Effector memory CD4-positive, alpha-beta T cell (primary cell): ENCODE results near the gene ACHE.

Source experiments
- DNase-seq, 3 donors: peaks; one replicate each; pipeline ENCODE4 v3.0.0-alpha.2; 2020
- H3K27ac ChIP-seq: 2 replicates; pipeline ENCODE4 v1.7.0; 2013; ENCODE audit warnings: mild to moderate bottlenecking, low read length, moderate library complexity; ENCODE audit not compliant: insufficient read depth, poor library complexity, severe bottlenecking
- H3K27me3 ChIP-seq: replicated peaks from 2 replicates; pipeline ENCODE4 v1.7.0; 2013; ENCODE audit warnings: mild to moderate bottlenecking, low read length; ENCODE audit not compliant: insufficient read depth, control insufficient read depth, poor library complexity, severe bottlenecking
- H3K36me3 ChIP-seq: 2 replicates; pipeline ENCODE4 v1.7.0; 2013; ENCODE audit warnings: mild to moderate bottlenecking, low read length, moderate library complexity; ENCODE audit not compliant: control insufficient read depth, insufficient read depth
- H3K4me1 ChIP-seq: 2 replicates; pipeline ENCODE4 v1.7.0; 2013; ENCODE audit warnings: low read length, mild to moderate bottlenecking; ENCODE audit not compliant: control insufficient read depth, insufficient read depth, poor library complexity, severe bottlenecking
- H3K4me3 ChIP-seq: 2 replicates; pipeline ENCODE4 v1.7.0; 2013; ENCODE audit warnings: low read length, low read depth, mild to moderate bottlenecking; ENCODE audit not compliant: insufficient read depth, poor library complexity, severe bottlenecking
- H3K9me3 ChIP-seq: 2 replicates; pipeline ENCODE4 v1.7.0; 2013; ENCODE audit warnings: mild to moderate bottlenecking, low read length, moderate library complexity; ENCODE audit not compliant: control insufficient read depth

Gene ACHE

DNA sequence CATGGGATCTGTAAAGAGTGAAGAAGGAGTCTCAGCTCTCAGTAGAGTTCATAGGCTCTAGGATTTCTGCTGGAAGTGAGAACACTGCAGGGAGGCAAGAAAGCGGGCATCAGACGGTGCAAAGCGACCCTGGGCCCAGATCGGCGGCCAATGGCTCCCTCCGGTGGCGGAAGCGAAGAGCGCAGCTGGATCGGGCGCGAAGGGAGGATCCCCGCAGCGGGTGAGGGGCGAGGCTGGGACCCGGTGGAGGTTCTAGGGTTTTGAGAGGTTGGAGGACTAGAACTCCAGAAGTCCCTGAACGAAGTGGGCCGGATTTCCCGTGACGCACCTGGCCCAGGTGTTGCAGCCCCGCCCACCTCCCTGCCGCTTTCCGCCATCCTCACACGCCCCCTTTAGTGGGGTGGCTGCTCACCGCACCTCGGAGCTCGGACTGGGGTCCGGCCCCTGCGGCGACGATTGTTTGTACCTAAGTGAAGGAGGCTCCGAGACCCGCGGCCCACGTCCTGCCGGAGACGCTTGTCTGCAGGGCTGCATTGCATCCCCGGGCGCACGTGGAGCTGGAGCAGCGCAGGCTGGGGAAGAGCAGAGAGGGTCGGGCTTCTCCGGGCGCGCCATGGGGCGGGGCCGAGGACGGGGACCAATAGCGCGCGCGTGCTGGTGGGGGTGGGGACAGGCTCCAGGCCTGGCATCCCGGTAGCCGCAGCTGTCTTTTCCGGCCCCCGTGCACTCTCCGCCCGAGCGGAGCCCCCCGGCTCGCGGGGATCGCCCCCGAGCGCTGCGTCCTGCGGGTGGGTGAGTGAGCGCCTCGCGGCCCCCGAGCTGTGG is 43.4 kb downstream of the ACHE start, which contains the start of gene SLC12A9:
Gene SLC12A9, plus strand, starts transcription at position 666 of the 825 bp plus-strand sequence. CDS start 1,485 bp downstream, outside the sequence.
- Histone ChIP-seq H3K27ac (peak within 1 kb of the TSS; percentile 63), H3K36me3 (no peaks in the 10 kb centered on the region), H3K4me3 (peak within 1 kb of the TSS; percentile 63), H3K4me1 (peaks cover 13% of the 10 kb centered on the region), H3K9me3 (no peaks in the 10 kb centered on the region), H3K27me3 (no peaks in the 10 kb centered on the region)
- peak; percentile 71 to 77 (median 77) for DNase-seq

DNA sequence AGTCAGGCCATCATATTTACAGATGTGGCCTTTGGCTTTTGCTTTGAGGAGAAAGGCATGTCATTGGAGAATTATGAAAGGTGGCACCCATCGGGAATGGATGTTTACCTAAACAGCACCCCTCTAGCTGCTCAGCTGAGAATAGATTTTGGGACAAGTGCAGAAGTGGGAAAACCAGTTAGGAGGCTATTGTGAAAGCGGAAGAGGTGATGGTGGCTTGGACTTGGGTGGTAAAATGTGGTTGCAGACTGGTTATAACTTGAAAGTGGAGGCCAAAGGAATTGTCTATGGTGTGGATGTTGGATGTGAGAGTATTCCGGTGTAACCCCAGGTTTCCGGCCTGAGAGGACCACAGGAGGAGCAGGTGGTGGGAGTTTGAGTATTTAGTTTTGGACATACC is 48.3 kb downstream of the ACHE start:
- H3K27ac ChIP-seq = no peak overlapping the region
- no peaks in the 10 kb centered on the region for H3K36me3 ChIP-seq
- H3K9me3 ChIP-seq = no peaks in the 10 kb centered on the region

DNA sequence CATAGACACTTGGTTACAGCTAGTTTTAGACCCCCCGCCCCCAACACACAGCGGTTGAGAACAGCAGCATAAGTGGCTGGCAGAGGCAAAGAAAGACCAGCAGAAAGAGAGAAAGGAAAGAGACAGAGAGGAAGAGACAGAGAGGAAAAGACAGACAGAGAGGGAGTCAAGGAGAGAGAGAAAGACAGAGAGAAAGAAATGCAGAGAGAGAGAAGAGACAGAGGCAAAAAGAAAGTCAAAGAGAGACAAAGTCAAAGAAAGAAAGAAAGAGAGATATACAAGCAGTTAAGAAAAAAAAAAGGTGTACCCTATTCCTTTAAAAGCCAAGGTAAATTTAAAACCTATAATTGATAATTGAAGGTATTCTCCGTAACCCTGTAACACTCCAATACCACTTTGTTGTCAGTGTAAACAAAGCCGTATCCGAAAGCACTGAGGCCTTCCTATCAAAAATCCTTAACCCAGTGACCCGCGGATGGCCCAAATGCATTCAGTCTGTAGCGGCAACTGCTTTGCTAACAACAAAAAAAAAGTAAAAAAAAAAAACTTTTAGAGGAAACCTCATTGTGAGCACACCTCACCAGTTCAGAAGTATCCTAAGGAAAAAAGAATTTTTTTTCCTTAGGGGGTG is 55.1 kb downstream of the ACHE start:
- H3K4me1 ChIP-seq = no peaks in the 10 kb centered on the region
- no peaks in the 10 kb centered on the region for H3K27me3 ChIP-seq
- no peak for DNase-seq
- H3K27ac ChIP-seq = no peak overlapping the region
- H3K4me3 ChIP-seq = no peak overlapping the region
- no peaks in the 10 kb centered on the region for H3K9me3 ChIP-seq
- no peaks in the 10 kb centered on the region for H3K36me3 ChIP-seq

More for the DNA sequence above, 48.3 kb downstream of the ACHE start:
- DNase-seq = no peak
- H3K27me3 ChIP-seq = no peaks in the 10 kb centered on the region
- H3K4me3 ChIP-seq = no peak overlapping the region
- peaks cover 6% of the 10 kb centered on the region for H3K4me1 ChIP-seq
